SH-SY5Y (cell line): ENCODE results near the gene S100A11.

Experiments used
- GATA2 ChIP-seq: IDR thresholded peaks from 2 replicates; pipeline ENCODE4 v1.6.1; 2011; ENCODE audit warnings: mild to moderate bottlenecking, low read depth, low read length
- GATA3 ChIP-seq: IDR thresholded peaks from 2 replicates; pipeline ENCODE4 v1.6.1; 2011; ENCODE audit warnings: low read depth, mild to moderate bottlenecking, low read length, moderate library complexity

DNA sequence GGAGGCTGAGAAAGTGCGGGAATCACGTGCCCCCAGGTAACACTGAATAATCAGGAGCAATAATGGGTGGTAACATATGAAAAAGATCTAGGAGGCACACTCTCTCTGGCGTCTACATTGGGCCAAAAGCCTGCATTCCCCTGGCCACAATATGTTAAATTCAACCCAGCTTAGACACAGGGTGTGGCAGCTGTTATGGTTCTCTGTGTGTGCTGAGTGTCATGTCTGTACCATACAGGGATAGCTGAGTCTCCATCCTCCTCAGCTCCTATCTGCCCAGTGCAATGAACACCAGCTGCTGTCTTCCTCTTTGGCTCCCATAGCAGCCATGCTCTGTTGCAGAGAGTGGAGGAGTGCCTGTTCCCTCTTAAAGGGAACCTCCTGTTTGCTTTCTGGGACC, 14.3 kb downstream of the S100A11 start:
- TF ChIP-seq GATA2 (no peak), GATA3 (no peak)
